Ishikawa (cell line): ENCODE results near the gene FRS3.

Experiments
- EP300 ChIP-seq: IDR thresholded peaks from 2 replicates; pipeline ENCODE4 v1.6.1; 2012; ENCODE audit warnings: borderline replicate concordance
- FOXM1 ChIP-seq: IDR thresholded peaks from 2 replicates; pipeline ENCODE4 v1.6.1; 2012; ENCODE audit warnings: low read depth, borderline replicate concordance
- RAD21 ChIP-seq: IDR thresholded peaks from 2 replicates; pipeline ENCODE4 v1.6.1; 2012; ENCODE audit warnings: low read depth
- REST ChIP-seq: IDR thresholded peaks from 2 replicates; pipeline ENCODE4 v1.6.1; 2012; ENCODE audit warnings: low read depth, mild to moderate bottlenecking
- TAF1 ChIP-seq: IDR thresholded peaks from 2 replicates; pipeline ENCODE4 v1.6.1; 2012; ENCODE audit warnings: low read depth, mild to moderate bottlenecking
- YY1 ChIP-seq: IDR thresholded peaks from 2 replicates; pipeline ENCODE4 v1.6.1; 2012; ENCODE audit warnings: low read depth
- ZBTB7A ChIP-seq: IDR thresholded peaks from 2 replicates; pipeline ENCODE4 v1.6.1; 2012; ENCODE audit warnings: low read depth
- TF ChIP-seq, protein P1 (sequence below): IDR thresholded peaks from 2 replicates; pipeline ENCODE4 v1.6.1; 2012

- TF ChIP-seq, protein P1, sequence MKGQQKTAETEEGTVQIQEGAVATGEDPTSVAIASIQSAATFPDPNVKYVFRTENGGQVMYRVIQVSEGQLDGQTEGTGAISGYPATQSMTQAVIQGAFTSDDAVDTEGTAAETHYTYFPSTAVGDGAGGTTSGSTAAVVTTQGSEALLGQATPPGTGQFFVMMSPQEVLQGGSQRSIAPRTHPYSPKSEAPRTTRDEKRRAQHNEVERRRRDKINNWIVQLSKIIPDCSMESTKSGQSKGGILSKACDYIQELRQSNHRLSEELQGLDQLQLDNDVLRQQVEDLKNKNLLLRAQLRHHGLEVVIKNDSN: no peak
- TF ChIP-seq EP300 (no peak), FOXM1 (no peak), RAD21 (no peak), YY1 (no peak), ZBTB7A (no peak), TAF1 (no peak), REST (no peak)
Observed at GRCh38 chr6:41813956-41814355, 34.3 kb upstream of the FRS3 start.
